K562 (cell line): ENCODE data around the gene MYO15B. TPM values are rescaled to one million over a fixed set of nuclear protein-coding genes. Genes with fewer than 3 reads are reported as not detected.

Experiments
- ATAC-seq: fragments of 200-7000 bp; cut with Tn5 transposase; 3 replicates; pipeline ENCODE4 v1.9.1; 2020; ENCODE audit warnings: moderate library complexity
- BruUV-seq: library from RNA; stranded (reverse); fragments of 400-500 nt; replicated peaks from 2 replicates; lab custom pipeline; 2021; lab: Mats Ljungman, UMichigan
- CTCF ChIA-PET: fragments of 300-600 bp; formaldehyde crosslinking; extraction: SDS; loops from one replicate; lab custom pipeline; 2021; ENCODE audit warnings: low intra/inter-chr PET ratio; lab: Yijun Ruan, JAX
- POLR2A ChIA-PET: fragments of 300-600, 350-650 bp; sonication (Branson Sonifier 250); formaldehyde crosslinking; extraction: SDS; loops from one replicate; lab custom pipeline; 2021; ENCODE audit warnings: antibody characterized with exemption, inconsistent platforms; lab: Yijun Ruan, JAX
- DNase-seq, 4 experiments: peaks; one replicate each; pipeline versions ENCODE4 v3.0.0 to v3.0.0-alpha.2; 2011 to 2018; ENCODE audit warnings: low spot score in 3 of 4, mixed read lengths in 3 of 4; ENCODE audit errors: extremely low read depth in 1 of 4
- FAIRE-seq: peaks from 2 replicates; lab custom pipeline; 2011; peaks lifted over from hg19 to GRCh38; lab: Jason Lieb, UNC
- H2AFZ ChIP-seq: 2 replicates; pipeline ENCODE4 v1.6.0; 2011; ENCODE audit warnings: low read depth, low read length, control low read depth, inconsistent platforms
- H3K27ac ChIP-seq: fragments of 200-600 bp; 3 replicates; pipeline ENCODE4 v1.8.0; 2011; ENCODE audit warnings: low read depth, mild to moderate bottlenecking, control low read depth, inconsistent platforms, low read length, moderate library complexity, mixed read lengths; ENCODE audit errors: extremely low read depth
- H3K27me3 ChIP-seq, 2 experiments: fragments of 300-600 bp in 1 of 2; 2 replicates in 1 of 2; 3 replicates in 1 of 2; pipeline versions ENCODE4 v1.6.0 to v1.8.0; 2011; ENCODE audit warnings: inconsistent platforms in 2 of 2, low read length in 2 of 2, mild to moderate bottlenecking in 1 of 2, mixed read lengths in 1 of 2, moderate library complexity in 1 of 2; ENCODE audit not compliant: control insufficient read depth in 2 of 2, insufficient read depth in 2 of 2
- H3K36me3 ChIP-seq: fragments of 300-600 bp; 3 replicates; pipeline ENCODE4 v1.8.0; 2011; ENCODE audit warnings: mild to moderate bottlenecking, low read length, inconsistent platforms; ENCODE audit not compliant: control insufficient read depth, insufficient read depth
- H3K4me1 ChIP-seq, 2 experiments: fragments of 200-600 bp in 1 of 2; replicated peaks in 1 of 2; 2 replicates in 1 of 2; 3 replicates in 1 of 2; pipeline versions ENCODE4 v1.5.1 to v1.8.0; 2011; ENCODE audit warnings: inconsistent platforms in 2 of 2, low read length in 2 of 2, mild to moderate bottlenecking in 1 of 2, mixed read lengths in 1 of 2, moderate library complexity in 1 of 2; ENCODE audit not compliant: control insufficient read depth in 2 of 2, insufficient read depth in 2 of 2
- H3K4me2 ChIP-seq: 2 replicates; pipeline ENCODE4 v1.6.1; 2011; ENCODE audit warnings: low read length, control low read depth, inconsistent platforms, mixed read lengths; ENCODE audit not compliant: insufficient read depth
- H3K4me3 ChIP-seq: fragments of 200-600 bp; sonication (generic), shearing (Covaris generic); 2 replicates; pipeline ENCODE4 v1.5.1; 2016; ENCODE audit warnings: control low read depth, inconsistent platforms
- H3K79me2 ChIP-seq: fragments of 200-600 bp; 3 replicates; pipeline ENCODE4 v1.8.0; 2011; ENCODE audit warnings: low read length, inconsistent platforms; ENCODE audit not compliant: control insufficient read depth, insufficient read depth
- H3K9ac ChIP-seq, 2 experiments: 2 replicates each; pipeline versions ENCODE4 v1.6.0 to v1.6.1; 2011; ENCODE audit warnings: low read depth in 2 of 2, low read length in 2 of 2, control low read depth in 1 of 2, inconsistent platforms in 1 of 2, mild to moderate bottlenecking in 1 of 2, mixed read lengths in 1 of 2; ENCODE audit not compliant: insufficient read depth in 1 of 2
- H3K9me1 ChIP-seq: one replicate; pipeline ENCODE4 v1.6.0; 2011; ENCODE audit warnings: inconsistent platforms, mild to moderate bottlenecking, low read length, moderate library complexity; ENCODE audit not compliant: control insufficient read depth, insufficient read depth
- H3K9me3 ChIP-seq: replicated peaks from 2 replicates; pipeline ENCODE4 v1.5.1; 2011; ENCODE audit warnings: low read depth, low read length, inconsistent platforms; ENCODE audit not compliant: control insufficient read depth, insufficient read depth
- H4K20me1 ChIP-seq: replicated peaks from 2 replicates; pipeline ENCODE4 v1.6.1; 2011; ENCODE audit warnings: low read length, inconsistent platforms, mixed read lengths; ENCODE audit not compliant: control insufficient read depth, insufficient read depth
- CHD2 ChIP-seq: IDR thresholded peaks from 2 replicates; pipeline ENCODE4 v1.6.1; 2011; ENCODE audit warnings: low read depth, low read length
- E2F1 ChIP-seq: sonication (generic); formaldehyde crosslinking; IDR thresholded peaks from 2 replicates; pipeline ENCODE4 v1.8.1; 2023; ENCODE audit warnings: mild to moderate bottlenecking, missing genetic modification reagents, moderate library complexity
- ELF4 ChIP-seq: fragments of 450-650 bp; formaldehyde crosslinking; IDR thresholded peaks from 2 replicates; pipeline ENCODE4 v1.4.0; 2022; ENCODE audit warnings: missing genetic modification characterization
- EP400 ChIP-seq: fragments of 450-650 bp; IDR thresholded peaks from 2 replicates; pipeline ENCODE4 v1.6.1; 2017; ENCODE audit warnings: antibody characterized with exemption, mild to moderate bottlenecking, moderate library complexity
- KDM4B ChIP-seq, 2 experiments: fragments of 450-650 bp in 1 of 2; sonication (generic) in 1 of 2; IDR thresholded peaks; 2 replicates each; pipeline ENCODE4 v1.6.1; 2016 to 2017; ENCODE audit warnings: borderline replicate concordance in 2 of 2, antibody characterized with exemption in 1 of 2, low read depth in 1 of 2, mild to moderate bottlenecking in 1 of 2
- MAFK ChIP-seq: IDR thresholded peaks from 2 replicates; pipeline ENCODE4 v1.6.1; 2011; ENCODE audit warnings: low read length, improper control_type of control experiment
- RBM15 ChIP-seq: fragments of 200-400 bp; formaldehyde crosslinking; IDR thresholded peaks from 2 replicates; pipeline ENCODE4 v1.6.1; 2018; ENCODE audit warnings: mild to moderate bottlenecking, low read length, moderate library complexity; ENCODE audit not compliant: insufficient read depth
- SP2 ChIP-seq: IDR thresholded peaks from 2 replicates; pipeline ENCODE4 v1.6.1; 2011; ENCODE audit warnings: mild to moderate bottlenecking, low read depth, low read length, moderate library complexity; ENCODE audit not compliant: poor library complexity, severe bottlenecking; ENCODE audit errors: extremely low read depth
- SPI1 ChIP-seq: IDR thresholded peaks from 2 replicates; pipeline ENCODE4 v1.6.1; 2011; ENCODE audit warnings: low read depth, low read length, control low read depth, borderline replicate concordance
- ZBTB11 ChIP-seq, 3 experiments: fragments of 200-800 bp in 1 of 3; fragments of 250-450 bp in 1 of 3; fragments of 450-650 bp in 1 of 3; sonication (Bioruptor Pico) in 1 of 3; sonication (Bioruptor generic) in 1 of 3; formaldehyde crosslinking in 1 of 3; IDR thresholded peaks; 2 replicates each; pipeline versions ENCODE4 v1.6.1 to v1.8.0; 2016 to 2022; ENCODE audit warnings: mild to moderate bottlenecking in 2 of 3, missing genetic modification characterization in 2 of 3, missing compliant biosample characterization in 1 of 3, moderate library complexity in 1 of 3
- ZNF445 ChIP-seq: fragments of 250-450 bp; sonication (Bioruptor Pico); IDR thresholded peaks from 2 replicates; pipeline ENCODE4 v1.4.0; 2020; ENCODE audit warnings: low read depth, mild to moderate bottlenecking, moderate library complexity
- WGBS: fragments of 100-300 bp; shearing (Covaris generic); methylation state at CpG from one replicate; pipeline ENCODE4 v1.1.6; 2016; ENCODE audit warnings: low coverage, mixed read lengths; ENCODE audit not compliant: insufficient coverage; ENCODE audit errors: missing lambda C conversion rate; 5-methylcytosine and 5-hydroxymethylcytosine counted together
- in situ Hi-C: fragments of 300-500 bp; cut with MboI; formaldehyde crosslinking; loops from 4 replicates; pipeline ENCODE4 v1.15.0; 2018; ENCODE audit warnings: inconsistent platforms, mixed read lengths
- intact Hi-C: fragments of 100-400 bp; cut with micrococcal nuclease; formaldehyde crosslinking; loops from 2 replicates; pipeline ENCODE4 v1.14.2; 2022
- polyA plus RNA-seq, 8 experiments: library from polyadenylated mRNA; depleted of rRNA in 4 of 8; stranded (reverse) in 5 of 8; unstranded in 3 of 8; fragments of >200 nt; fragmentation: Nextera tagmentation in 2 of 8; fragmentation: Illumina TruSeq in 1 of 8; extraction: Ambion mirVana in 2 of 8; extraction: Trizol in 1 of 8; gene quantifications; 2 replicates each; pipeline versions ENCODE4 v1.2.1 to v1.2.3, GENCODE V29; 2011 to 2014; ENCODE audit warnings: inconsistent platforms in 1 of 8, missing spikeins in 1 of 8
- total RNA-seq, 7 experiments: library from RNA; depleted of rRNA in 6 of 7; stranded (reverse); fragments of >200 nt in 6 of 7; fragmentation: Illumina TruSeq in 2 of 7; extraction: Trizol in 2 of 7; gene quantifications; 2 replicates each; pipeline versions ENCODE4 v1.2.1 to v1.2.3, GENCODE V29; 2011 to 2021; ENCODE audit warnings: low replicate concordance in 1 of 7

Gene MYO15B
- total and polyA plus RNA-seq, 9 of the 15 experiments (the other 6 are each of a cell fraction or from before 2014, with no cell fraction given) = 0.05 to 3.1 (median 0.83) TPM; not detected in 2

GRCh38 chr17:75549246-75550138 lies 38.1 kb upstream of the MYO15B start:
- no peak overlapping the region for H3K4me2 ChIP-seq
- no peak overlapping the region for H2AFZ ChIP-seq
- ChIA-PET POLR2A (no interaction called here), CTCF (no interaction called here)
- H3K9me1 ChIP-seq = no peaks in the 10 kb centered on the region
- no peaks in the 10 kb centered on the region for H4K20me1 ChIP-seq
- FAIRE-seq (no peak), DNase-seq (peak in 1 of 4 experiments; percentile 33), ATAC-seq (peak; percentile 47)
- in situ Hi-C loops = no loop called here
- H3K79me2 ChIP-seq = no peaks in the 10 kb centered on the region
- WGBS = 46% methylated on average over 15 of the region's 22 CpGs
- H3K9me3 ChIP-seq = no peaks in the 10 kb centered on the region
- no peaks in the 10 kb centered on the region for H3K27me3 ChIP-seq
- no peak for TF ChIP-seq KDM4B (IDR thresholded peaks at IDR 0.05; ENCODE audit: borderline replicate concordance in 2 of 2, low read depth in 1 of 2)
- TF ChIP-seq ZBTB11 (CRISPR knock-in tag; IDR thresholded peaks at IDR 0.05) = peak in 1 of 3 experiments; percentile 40; a peak in 1 of 6 replicates
- no peak for TF ChIP-seq ELF4 (CRISPR knock-in tag)
- TF ChIP-seq ZNF445 (CRISPR knock-in tag) = no peak
- no peak for TF ChIP-seq MAFK
- TF ChIP-seq RBM15 = no peak
- TF ChIP-seq E2F1 = no peak
- no peak for TF ChIP-seq CHD2
- no peak for TF ChIP-seq SP2
- no peak for TF ChIP-seq EP400
- 0 out of 2 replicates have a peak, but pooled peaks have one; percentile 8 for TF ChIP-seq SPI1
- BruUV-seq = no TSS peak
- peak overlapping the region in 1 of 2 experiments; percentile 63; a peak in 2 of 4 replicates for H3K9ac ChIP-seq
- H3K36me3 ChIP-seq = no peaks in the 10 kb centered on the region
- H3K4me1 ChIP-seq = peaks cover 0 to 26% of the 10 kb centered on the region in 2 experiments; a peak in 4 of 5 replicates
- intact Hi-C loops = no loop called here
- no peak overlapping the region for H3K27ac ChIP-seq
- H3K4me3 ChIP-seq = no peak overlapping the region
